Renal cortex interstitium (tissue), 11 donors: Measurements from ENCODE around the gene SUSD3. TPM values are rescaled to one million over a fixed set of nuclear protein-coding genes. Genes with fewer than 3 reads are reported as not detected.

Source experiments
- DNase-seq, 11 donors: peaks; one replicate each; pipeline ENCODE4 v3.0.0-alpha.2; 2013; ENCODE audit warnings: low read depth in 9 of 11, low spot score in 4 of 11; ENCODE audit errors: extremely low read depth in 1 of 11
- polyA plus RNA-seq, 3 donors: library from polyadenylated mRNA; unstranded; fragments of 120-200 nt; gene quantifications; one replicate each; pipeline ENCODE4 v1.2.1, GENCODE V29; 2013; ENCODE audit not compliant: insufficient read length in 3 of 3

The SUSD3 gene
- polyA plus RNA-seq, 3 donors = 8.4 to 11.4 (median 8.7) TPM

DNA sequence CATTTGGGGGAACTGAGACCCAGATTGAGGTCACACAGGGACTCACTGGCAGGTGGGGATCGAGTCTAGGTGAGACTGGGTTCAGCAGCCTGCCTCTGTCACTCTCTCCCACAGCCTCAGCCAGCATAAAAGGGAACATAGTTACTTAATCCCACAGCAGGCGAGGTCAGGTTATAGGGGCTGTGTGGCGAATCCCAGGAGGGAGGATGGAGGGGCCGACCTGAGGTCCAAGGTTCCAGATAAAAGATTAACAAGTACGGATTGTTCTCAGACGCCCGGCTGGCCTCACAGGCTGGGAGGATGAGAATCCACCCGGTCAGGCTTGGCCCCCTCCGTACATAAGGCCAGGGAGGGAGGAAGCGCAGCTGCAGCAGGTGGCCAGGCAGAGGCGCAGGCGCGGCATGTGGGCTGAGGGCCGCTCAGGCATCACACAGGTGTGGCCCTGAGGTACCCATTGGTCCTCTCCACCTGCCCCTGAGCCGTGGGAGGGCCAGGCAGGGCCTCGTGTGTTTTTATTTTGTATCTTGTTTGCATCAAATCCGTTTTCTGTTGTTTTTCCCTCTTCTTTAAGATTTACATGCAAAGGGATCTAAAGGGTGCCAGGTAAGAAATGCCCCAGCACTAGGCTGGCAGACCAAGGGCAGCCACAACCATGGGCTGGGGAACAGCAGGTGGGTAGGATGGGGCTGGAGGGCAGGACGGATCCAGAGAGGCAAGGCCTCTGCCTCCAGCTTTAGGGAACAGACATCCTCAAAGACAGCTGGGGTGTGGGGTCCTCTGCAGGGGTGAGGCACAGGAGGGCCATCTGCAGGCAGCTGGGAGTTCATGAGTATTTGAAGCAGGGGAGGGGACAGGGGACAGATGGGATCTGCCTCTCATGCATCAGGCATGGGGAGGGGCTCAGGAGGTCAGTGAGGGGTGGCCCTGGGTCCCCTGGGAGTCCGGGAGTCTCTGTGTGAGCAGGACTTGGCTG is 3.6 kb downstream of the SUSD3 start:
- peak in 6 of 11 donors; percentile 32 to 59 (median 46) for DNase-seq

DNA sequence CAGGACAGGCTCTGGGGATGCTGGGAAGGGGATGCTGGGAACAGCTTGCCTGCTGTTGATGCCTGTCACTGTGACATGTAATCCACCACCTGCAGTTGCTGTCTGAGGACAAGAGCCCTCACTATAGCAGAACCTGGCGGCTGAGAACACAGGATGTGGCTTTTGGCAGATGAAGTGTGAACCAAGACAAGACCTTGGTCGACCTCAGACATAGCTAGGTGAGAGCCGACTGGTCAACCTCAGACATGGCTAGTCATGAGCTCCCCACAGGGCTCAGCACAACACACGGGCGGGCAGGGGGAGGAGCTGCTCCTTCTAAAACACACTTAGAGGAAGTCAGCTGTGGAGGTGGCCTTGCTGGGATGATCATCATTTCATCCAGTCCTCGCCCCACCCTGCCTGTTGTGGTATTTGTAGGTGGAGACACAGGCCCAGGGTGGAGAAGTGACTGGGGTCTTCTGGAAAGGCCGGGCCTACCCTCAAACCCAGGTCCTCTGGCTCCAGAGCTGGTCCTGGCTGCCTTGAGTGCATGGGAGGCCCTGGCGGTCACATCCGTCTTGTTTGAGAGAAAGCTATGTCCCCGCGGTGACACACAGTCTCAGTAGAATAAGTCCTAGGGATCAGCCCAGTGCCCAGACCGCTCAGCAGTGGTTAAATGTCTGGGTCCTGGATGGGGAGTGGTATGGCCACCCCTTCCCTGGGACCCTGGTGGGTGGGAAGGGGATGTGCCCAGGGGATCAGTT is 6.1 kb downstream of the SUSD3 start:
- DNase-seq = no peak

DNA sequence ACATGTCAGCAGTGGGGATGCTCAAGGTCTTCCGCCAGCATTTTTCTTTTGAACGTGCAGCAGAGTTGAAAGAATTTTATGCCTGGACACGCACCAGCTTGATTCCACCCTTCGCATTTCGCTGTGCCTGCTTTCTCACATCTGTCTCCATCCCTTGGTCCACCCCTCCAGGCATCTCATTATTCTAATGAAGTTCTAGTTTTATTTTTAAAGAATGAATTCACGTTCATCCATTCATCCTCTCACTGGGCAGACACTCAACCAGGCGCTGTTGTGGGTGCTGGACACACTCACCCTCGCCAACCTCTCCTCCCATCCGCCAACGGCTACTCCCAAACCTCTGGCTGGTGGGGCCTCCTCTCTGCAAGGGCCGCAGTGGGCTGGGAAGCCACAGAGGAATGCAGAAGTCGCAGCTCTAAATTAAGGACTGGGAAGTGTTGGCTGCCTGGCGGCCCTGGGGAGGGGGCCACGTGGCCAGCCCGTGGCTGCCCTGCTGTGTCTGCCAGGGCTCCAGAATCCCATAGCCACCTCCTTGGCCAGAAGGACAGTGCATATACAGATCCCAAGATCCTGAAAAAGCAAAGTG is 6.7 kb downstream of the SUSD3 start:
- DNase-seq = no peak

DNA sequence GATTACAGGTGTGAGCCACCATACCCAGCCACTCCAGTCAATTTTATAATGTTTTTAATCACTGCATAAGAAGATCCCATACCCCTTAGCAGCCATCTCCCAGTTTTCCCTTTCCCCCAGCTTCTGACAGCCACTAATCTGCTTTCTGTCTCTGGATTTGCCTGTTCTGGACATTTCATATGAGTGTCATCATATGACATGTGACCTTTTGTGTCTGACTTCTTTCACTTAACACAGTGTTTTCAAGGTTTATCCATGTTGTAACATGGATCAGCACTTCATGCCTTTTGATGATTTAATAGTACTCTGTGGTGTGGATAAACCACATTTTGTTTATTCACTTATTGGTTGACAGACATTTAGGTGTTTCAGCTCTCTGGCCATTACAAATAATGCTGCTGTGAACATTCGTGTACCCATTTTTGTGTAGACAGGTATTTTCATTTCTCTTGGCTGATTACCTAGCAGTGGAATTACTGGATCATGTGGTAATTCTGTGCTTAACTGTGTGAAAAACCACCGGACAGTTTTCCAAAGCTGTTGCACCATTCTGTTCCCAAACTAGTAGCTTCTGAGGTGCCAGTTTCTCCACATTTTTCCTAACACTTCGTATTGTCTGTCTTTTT is 8.6 kb downstream of the SUSD3 start:
- DNase-seq = no peak

DNA sequence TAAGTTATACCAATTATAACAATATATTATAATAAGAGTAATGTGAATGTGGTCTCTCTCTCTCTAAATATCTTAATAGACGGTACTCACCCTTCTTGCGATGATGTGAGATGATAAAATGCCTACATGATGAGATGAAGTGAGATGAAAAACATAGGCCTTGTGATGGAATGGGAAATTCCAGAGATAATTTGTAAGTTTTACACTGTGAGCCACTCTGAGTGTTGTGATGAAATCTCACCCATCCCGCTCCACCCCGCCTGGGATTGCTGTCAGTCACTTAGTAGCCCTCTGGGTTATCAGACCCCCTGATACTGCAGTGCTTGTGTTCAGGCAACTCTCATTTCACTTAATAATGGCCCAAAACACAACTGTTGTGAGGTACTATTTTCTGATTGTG is 10.5 kb downstream of the SUSD3 start:
- no peak for DNase-seq

DNA sequence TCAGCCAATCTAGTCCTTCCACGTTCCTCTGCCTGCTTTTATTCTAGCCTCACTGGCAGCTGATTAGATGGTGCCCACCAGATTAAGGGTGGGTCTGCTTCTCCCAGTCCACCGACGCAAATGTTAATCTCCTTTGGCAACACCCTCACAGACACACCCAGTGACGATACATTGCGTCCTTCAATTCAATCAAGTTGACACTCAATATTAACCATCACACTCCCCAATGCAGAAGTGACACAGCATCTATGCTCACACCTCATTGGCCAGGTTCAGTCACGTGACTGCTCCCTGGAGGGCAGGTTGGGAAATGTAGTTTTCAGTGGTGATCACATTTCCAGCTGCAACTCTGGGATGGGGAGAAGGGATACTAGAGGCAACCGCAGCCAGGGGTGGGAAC is 13.0 kb downstream of the SUSD3 start:
- no peak for DNase-seq

DNA sequence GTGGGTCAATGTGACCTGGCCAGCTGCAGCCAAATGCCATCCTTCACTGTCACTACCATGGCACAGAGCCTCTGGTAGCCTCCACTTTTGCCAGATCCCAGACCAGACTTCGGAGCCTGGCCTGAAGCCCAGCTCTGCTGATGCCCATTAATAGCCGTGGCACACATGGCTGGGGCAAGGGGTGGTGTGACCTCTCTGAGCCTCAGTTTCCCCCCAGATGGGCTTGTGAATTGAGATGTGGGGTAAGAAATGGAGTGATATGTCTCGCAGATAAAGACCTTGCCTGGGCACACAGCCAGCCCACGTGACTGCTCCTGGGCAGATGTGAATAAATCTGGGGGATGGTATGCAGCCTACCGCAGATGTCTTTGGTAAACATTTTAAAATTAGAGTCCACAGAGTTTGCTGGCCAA is 13.9 kb downstream of the SUSD3 start:
- no peak for DNase-seq

DNA sequence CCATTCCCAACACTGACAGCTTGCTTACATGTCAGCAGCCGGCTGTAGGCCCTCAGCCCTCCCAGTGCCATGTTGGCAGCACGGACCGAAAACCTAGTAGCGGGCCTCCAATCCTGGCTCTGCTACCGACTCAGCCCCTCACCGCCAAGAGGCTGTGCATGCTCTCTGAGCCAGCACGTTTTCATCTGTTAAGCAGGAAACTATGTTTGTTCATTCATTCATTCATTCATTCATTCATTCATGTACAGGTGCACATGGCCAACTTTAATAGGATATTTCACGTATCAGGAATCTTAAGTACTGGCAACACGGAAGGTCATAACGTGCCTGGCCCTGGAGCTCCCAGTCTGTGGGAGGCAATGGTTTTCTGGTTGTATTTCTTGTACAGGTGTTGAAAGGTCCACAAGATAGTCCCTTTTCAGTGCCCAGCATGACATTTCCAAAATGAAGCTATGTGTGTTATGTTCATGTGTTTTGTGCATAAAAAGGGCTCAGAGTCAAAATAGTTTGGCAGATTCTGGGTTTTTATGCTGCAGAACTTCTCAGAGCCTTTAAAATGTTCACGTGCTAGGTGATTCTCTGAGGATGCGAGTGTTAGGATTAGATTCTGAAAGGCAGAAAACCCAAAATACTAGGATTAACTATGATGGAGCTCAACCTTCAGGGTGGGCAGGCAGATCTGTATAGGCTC is 17.7 kb downstream of the SUSD3 start:
- DNase-seq = no peak

DNA sequence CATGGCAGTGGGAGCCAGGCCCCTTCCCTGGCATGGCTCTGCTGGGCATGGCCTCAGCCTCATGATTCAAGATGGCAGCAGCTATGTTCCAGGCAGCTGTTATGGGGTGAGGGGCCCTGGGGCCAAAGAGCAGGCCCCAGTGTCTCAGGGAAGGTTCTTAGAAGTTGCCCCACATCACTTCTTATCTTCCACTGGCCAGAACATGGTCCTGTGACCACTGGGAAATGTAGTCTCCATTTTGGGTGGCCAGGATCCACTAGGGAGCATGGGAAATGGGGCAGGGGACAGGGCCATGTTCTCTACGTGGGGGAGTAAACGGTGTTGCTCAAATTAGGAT is 18.3 kb downstream of the SUSD3 start:
- no peak for DNase-seq

DNA sequence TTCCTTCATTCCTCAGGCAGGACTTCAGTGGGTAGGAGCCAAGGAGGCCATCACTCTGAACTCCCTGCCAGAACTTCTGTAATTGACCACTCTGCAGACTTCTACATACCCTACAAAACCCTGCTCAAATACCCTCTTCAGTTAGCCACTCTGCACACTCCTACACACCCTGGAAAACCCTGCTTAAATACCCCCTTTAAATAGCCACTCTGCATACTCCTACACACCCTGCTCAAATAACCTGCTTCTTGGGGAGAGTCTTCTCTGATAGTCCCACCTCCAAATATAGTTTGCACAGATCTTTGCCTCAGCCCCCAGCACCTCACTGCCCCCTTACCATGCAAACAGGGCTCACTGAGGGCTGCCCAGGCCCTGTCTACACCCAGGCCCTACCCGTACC is 18.9 kb downstream of the SUSD3 start:
- no peak for DNase-seq

DNA sequence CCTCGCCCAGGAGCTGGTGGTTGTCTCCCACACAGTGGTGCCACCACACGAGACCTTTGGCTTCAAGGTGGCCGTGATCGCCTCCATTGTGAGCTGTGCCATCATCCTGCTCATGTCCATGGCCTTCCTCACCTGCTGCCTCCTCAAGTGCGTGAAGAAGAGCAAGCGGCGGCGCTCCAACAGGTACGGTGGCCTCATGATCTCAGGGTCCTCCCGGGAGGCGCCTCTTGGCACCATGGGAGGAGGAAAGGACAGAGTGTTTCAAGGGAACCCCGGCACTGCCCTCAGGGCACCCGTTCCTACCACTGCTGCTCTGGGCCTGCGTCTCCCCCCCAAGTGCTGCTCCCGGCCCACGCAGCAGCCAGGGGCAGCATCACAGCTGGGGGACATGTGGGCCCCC is 19.3 kb downstream of the SUSD3 start:
- DNase-seq = no peak

DNA sequence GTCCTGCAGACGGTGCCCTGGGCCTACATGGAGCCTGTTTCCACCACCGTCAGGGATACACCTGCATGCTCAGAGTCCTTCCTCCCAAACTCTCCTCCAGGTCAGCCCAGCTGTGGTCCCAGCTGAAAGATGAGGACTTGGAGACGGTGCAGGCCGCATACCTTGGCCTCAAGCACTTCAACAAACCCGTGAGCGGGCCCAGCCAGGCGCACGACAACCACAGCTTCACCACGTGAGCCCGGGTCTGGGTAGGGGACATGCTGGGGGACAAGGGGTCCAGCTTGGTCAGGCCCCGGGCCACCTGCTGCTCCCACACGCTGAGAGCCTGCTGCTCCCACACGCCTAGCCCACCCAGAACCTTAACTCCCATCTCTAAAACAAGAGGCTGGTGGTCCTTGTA is 20.9 kb downstream of the SUSD3 start:
- no peak for DNase-seq

DNA sequence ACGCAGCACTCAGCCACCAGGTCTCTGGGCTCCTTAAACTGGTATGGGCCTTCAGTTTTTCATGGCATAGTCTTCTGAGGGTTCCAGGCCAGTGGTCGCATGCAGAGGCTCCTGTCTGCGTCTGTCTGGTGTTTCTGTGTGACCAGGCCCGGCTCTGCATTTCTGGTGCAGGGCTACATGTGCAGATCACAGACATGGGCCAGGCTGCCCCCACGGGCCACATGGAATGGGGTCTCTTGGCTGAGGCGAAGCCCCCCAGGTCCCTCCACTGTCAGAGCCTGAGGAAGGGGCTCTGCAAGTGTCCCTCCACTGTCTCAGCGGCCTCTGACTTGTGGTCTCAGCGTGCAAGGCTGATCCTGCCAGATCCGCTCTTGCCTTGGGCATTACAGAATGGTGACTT is 21.9 kb downstream of the SUSD3 start:
- DNase-seq = no peak

DNA sequence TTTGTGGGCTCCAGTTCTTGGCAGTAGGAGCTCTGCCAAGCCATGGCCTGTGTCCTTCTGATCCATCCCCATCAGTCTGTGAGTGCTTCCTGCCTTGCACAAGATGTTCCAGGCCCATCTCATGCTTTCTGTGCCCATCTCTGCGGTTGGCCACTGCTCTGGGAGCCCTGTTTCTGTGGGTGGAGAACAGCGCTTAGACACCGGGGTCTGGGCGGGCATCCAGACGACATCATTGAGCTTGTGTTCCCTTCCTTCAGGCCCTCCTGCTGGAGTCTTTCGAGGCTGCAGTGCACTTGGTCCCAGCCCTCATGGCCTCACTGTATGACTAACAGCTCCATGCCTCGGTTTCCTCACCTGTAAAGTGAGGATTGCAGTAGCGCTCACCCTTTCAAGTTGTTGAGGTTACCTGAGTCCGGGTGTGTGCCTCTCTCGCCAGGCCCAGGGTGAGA is 22.6 kb downstream of the SUSD3 start:
- DNase-seq = no peak

DNA sequence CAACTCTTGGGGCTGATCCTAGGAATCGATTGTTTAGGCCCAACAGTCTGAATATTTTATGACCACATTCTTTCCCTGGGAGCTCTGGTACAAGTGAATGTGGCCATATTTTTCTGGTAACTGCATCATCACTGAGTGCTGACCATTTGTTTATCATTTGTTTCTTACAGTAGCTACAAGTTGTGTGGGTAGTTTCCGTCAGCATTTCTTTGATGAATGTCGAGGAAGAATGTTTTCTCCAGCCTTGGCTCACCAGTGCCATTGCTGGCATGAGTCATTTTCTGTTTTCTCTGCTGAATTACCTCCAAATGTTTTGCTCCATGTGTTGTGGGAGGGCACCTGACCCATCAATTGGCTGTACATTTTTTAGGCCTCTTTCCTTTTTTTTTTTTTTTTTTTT is 23.4 kb downstream of the SUSD3 start:
- DNase-seq = no peak

DNA sequence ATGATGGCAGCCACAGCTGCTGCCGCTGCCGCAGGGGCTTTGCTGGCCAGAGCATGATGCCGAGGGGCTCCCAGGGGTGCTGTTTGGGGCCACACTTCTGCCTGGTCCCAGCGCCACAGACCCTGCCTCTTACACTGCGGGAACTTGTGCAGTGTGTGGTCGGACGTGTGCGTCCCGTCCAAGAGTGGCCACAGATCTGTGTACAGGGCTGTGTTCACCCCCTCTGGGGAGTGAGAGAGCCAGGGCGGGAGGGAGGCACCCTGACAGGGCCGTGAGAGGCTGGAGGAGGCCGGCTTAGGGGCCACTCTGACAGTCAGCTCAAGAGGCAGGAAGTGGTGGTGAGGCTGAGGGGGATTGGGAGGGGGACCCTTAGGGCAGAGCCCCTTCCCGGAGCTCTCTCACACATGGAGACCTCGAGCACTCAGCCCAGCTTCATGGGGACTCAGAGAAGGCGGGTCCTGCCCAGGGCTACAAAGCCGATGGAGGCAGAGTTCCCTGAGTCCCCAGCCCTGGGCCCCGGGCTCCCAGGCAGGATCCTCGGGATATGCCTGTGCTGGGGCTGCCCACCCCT is 24.4 kb downstream of the SUSD3 start:
- no peak for DNase-seq

DNA sequence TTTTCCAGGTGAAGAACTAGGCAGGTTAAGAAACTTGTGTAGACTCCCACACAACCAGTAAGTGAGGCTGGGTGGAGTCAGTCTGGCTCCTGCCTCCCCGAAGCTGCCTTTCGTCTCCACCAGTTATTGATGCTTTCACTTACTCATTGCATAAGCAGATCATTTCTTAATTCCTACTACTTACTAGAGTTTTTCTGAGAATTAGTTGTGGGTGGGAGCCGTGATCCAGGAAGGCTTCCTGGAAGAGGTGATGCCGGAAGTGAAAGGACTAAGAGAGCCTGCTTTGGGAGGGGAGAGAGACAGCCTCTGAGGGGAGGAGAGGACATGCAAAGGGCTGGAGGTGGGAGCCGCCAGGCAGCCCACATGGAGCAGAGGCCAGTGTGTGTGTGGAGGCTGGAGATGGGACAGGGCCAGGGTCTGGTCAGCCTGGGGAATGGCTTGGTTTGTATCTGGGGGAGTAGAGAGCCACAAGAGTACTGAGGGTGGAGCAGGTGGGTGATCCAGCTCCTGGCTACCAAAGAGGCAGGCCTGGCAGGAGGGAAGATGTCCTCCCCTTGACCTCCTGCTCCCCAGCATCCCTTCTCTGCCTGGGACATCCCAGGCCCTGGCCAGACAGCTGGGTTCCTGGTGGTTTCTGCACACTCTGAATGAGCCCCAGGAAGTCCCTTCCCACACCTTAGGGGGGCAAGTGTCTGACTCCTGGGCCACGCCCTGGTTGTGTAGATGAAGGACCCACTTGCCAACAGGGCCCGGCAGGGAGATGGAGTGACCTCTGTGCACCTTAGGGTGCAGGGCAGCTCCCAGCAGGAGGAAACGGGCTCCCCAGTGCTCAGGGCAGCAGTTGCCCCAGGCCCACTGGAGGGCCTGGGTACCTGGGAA is 25.3 kb downstream of the SUSD3 start:
- DNase-seq = no peak

DNA sequence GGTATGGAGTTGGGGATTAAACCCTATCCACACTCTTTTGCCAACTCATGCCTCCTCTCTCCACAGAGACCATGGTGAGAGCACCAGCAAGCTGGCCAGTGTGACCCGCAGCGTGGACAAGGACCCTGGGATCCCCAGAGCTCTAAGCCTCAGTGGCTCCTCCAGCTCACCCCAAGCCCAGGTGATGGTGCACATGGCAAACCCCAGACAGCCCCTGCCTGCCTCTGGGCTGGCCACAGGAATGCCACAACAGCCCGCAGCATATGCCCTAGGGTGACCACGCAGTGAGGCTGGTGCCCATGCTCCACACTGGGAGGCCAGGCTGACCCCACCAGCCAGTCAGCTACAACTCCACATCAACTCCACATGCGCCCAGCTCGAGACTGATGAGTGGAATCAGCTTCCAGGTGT is 26.0 kb downstream of the SUSD3 start:
- no peak for DNase-seq
